ENCODE results near the gene TNRC6C. TPM values are rescaled to one million over a fixed set of nuclear protein-coding genes. Genes with fewer than 3 reads are reported as not detected.

The TNRC6C gene
- total RNA-seq, 4 donors from 2014 or later: 4.7 to 9.0 (median 7.6) TPM

DNA sequence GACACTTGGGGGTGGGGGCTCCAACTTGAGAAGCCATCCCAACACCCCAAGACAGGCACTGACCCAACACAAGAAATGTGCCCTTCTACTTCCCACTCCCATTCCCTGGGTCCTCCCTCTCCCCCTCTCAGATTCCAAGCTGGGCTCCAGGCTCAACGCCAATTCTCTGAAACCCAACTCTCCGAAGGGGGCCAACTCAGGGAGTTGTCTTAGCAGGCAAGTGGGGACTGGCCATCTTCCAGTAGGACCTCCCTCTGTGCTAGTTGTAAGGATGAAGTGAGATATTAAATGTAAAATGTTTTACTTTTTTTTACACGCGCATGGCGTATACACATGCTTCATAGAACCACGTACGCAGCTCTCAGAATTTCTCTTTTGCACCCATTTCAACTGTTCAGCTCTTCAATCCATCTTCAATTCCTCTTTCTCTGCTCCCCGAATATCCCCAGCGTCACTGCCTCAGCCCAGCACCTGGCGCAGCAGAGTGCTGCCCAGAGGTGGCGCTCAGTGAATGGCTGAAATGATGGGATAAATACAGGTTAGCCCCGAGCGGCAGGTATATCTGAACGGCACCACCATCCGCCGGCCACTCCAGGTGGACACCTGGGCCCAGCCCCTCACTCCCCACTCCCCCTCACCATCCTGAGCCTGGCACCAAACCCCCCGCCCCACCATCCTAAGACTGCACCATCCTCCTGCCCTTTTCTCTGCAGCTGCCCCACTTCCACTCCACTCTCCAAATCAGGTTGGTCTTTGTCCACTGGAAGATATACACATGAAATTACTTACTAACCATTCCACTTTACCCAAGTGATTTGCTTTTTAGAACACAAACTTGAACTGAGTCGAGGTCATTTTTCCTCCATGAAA lies 43.9 kb upstream of the TNRC6C start:
- H3K36me3 ChIP-seq: no peaks in the 10 kb centered on the region
- no peak for ATAC-seq
- no peak overlapping the region for H3K4me3 ChIP-seq
- no peak for DNase-seq
- H3K9me3 ChIP-seq: no peaks in the 10 kb centered on the region
- H3K4me1 ChIP-seq: no peaks in the 10 kb centered on the region
- H3K27ac ChIP-seq: no peak overlapping the region
- in situ Hi-C loops (cut with MboI; ENCODE audit: low sequenced_read_pairs in 4 of 4) (no loop called here), intact Hi-C loops (cut with DNase I; ENCODE audit: low total_unique reads) (loop anchor here (5.0 kb wide), 1 partner anchor 98 kb away; no protein-coding TSS in a partner anchor)
- TF ChIP-seq, protein P1, sequence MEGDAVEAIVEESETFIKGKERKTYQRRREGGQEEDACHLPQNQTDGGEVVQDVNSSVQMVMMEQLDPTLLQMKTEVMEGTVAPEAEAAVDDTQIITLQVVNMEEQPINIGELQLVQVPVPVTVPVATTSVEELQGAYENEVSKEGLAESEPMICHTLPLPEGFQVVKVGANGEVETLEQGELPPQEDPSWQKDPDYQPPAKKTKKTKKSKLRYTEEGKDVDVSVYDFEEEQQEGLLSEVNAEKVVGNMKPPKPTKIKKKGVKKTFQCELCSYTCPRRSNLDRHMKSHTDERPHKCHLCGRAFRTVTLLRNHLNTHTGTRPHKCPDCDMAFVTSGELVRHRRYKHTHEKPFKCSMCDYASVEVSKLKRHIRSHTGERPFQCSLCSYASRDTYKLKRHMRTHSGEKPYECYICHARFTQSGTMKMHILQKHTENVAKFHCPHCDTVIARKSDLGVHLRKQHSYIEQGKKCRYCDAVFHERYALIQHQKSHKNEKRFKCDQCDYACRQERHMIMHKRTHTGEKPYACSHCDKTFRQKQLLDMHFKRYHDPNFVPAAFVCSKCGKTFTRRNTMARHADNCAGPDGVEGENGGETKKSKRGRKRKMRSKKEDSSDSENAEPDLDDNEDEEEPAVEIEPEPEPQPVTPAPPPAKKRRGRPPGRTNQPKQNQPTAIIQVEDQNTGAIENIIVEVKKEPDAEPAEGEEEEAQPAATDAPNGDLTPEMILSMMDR (IDR thresholded peaks at IDR 0.05 in 4 of 5, conservative IDR thresholded peaks at IDR 0.05 in 1 of 5): peak in 2 of 5 experiments; percentile 13 to 20
- TF ChIP-seq POLR2A (IDR thresholded peaks at IDR 0.05): no peak
- H3K27me3 ChIP-seq: peaks cover 26 to 39% (median 29%) of the 10 kb centered on the region in 3 donors

DNA sequence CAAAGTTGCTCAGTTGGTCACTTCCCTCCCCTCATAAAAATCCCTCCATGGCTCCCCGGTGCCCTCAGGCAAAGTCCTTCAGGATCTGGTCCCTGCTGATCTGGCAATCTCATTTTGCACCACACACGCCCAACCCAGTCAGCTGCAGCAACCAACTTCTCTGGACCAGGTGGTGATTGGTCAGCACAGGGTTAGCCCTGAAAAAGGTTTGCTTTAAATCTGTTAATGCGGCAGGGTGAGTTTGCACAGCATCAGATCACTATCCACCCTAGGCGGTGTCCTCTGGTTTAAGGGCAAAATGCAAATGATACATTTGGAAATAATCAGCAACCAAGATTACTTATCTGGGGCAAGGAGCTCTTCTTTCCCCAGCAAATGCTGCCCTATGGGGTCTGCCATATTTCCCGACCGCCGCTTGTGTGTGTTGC lies 42.9 kb upstream of the TNRC6C start:
- in situ Hi-C loops (cut with MboI; ENCODE audit: low sequenced_read_pairs in 4 of 4): no loop called here
- no peak for ATAC-seq
- Histone ChIP-seq H3K27ac (no peak overlapping the region), H3K4me3 (no peak overlapping the region), H3K36me3 (no peaks in the 10 kb centered on the region), H3K27me3 (peaks cover 26 to 37% (median 29%) of the 10 kb centered on the region in 3 donors), H3K4me1 (no peaks in the 10 kb centered on the region), H3K9me3 (no peaks in the 10 kb centered on the region)
- DNase-seq: no peak
- TF ChIP-seq POLR2A (IDR thresholded peaks at IDR 0.05): no peak
- TF ChIP-seq, protein P1 (IDR thresholded peaks at IDR 0.05 in 4 of 5, conservative IDR thresholded peaks at IDR 0.05 in 1 of 5): no peak
- intact Hi-C loops (cut with DNase I; ENCODE audit: low total_unique reads): loop anchor here (5.0 kb wide), 1 partner anchor 97 kb away; no protein-coding TSS in a partner anchor

DNA sequence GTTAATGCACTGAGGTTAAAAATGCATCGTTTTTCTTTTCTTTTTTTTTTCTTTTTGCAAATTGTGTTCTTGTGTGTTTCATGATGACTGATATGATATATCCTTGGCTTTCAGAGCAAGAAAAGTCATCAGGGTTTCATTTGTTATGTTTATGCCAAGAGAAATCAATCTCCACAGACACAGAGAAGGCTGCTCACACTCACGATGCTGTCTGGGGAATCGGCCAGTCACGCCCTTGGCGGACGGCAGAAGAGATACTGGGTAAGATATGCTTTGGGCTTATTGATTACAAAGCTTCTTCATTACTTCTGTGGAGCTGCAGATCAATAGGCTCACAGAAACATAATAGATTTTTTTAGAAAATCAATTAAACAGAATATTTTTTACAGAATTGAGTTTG lies 42.2 kb upstream of the TNRC6C start:
- in situ Hi-C loops (cut with MboI; ENCODE audit: low sequenced_read_pairs in 4 of 4): no loop called here
- no peak overlapping the region for H3K27ac ChIP-seq
- no peak overlapping the region for H3K4me3 ChIP-seq
- DNase-seq (no peak), ATAC-seq (no peak)
- intact Hi-C loops (cut with DNase I; ENCODE audit: low total_unique reads): loop anchor here (5.0 kb wide), 1 partner anchor 96 kb away; no protein-coding TSS in a partner anchor
- no peak for TF ChIP-seq POLR2A (IDR thresholded peaks at IDR 0.05)
- TF ChIP-seq, protein P1 (IDR thresholded peaks at IDR 0.05 in 4 of 5, conservative IDR thresholded peaks at IDR 0.05 in 1 of 5): no peak
- no peaks in the 10 kb centered on the region for H3K36me3 ChIP-seq
- no peaks in the 10 kb centered on the region for H3K4me1 ChIP-seq
- peaks cover 26 to 37% (median 29%) of the 10 kb centered on the region in 3 donors for H3K27me3 ChIP-seq
- H3K9me3 ChIP-seq: no peaks in the 10 kb centered on the region

DNA sequence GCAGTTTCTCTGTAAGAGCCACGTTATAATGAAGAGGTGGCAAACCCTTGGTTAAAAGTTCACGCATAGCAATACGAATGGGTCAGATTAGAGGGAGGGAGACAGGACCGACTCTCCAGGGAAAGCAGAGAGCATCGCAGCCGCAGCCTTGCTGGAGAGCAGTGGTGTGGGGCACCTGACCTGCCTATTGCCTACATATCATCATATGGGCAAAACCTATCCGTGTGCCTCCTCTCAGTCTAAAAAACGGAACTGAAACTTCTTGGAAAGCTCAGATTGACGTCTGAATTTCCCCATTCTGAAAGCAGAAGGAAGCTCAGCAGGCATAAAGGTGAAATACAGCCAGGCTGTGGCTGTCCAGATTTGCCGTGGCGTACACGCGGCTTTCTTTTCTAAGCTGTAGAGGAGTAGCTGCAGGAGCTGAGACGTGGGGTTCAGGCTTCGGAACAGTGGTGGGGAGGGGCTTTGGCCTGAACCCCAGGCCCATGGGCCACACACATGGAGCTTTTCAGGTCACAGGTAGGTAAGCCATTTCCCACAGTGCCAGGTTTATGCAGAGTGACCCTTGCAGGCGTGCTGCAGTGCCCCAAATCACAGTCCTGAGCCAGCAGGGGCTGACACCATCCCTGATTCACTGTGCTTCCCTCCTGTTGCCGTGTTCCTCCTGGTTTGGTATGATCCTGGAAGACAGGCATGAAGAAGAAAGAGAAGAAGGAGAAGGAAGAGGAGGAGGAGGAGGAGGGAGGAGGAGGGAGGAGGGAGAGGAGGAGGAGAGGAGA lies 41.6 kb upstream of the TNRC6C start:
- intact Hi-C loops (cut with DNase I; ENCODE audit: low total_unique reads) (loop anchor here (5.0 kb wide), 1 partner anchor 95 kb away; no protein-coding TSS in a partner anchor), in situ Hi-C loops (cut with MboI; ENCODE audit: low sequenced_read_pairs in 4 of 4) (no loop called here)
- H3K9me3 ChIP-seq: no peaks in the 10 kb centered on the region
- ATAC-seq (no peak), DNase-seq (no peak)
- no peak overlapping the region for H3K27ac ChIP-seq
- no peaks in the 10 kb centered on the region for H3K36me3 ChIP-seq
- no peaks in the 10 kb centered on the region for H3K4me1 ChIP-seq
- H3K4me3 ChIP-seq: no peak overlapping the region
- peaks cover 26 to 37% (median 29%) of the 10 kb centered on the region in 3 donors for H3K27me3 ChIP-seq
- TF ChIP-seq, protein P1 (IDR thresholded peaks at IDR 0.05 in 4 of 5, conservative IDR thresholded peaks at IDR 0.05 in 1 of 5): no peak
- TF ChIP-seq POLR2A (IDR thresholded peaks at IDR 0.05): no peak
